Upper lobe of left lung (tissue), 4 donors: ENCODE measurements around the gene RAB20.

Source experiments
- CTCF ChIP-seq, 6 experiments: fragments of 450-650 bp in 4 of 6; fragments of 200-600 bp in 2 of 6; sonication (generic) in 2 of 6; IDR thresholded peaks; one replicate each; pipeline ENCODE4 v1.5.1; 2016 to 2019; ENCODE audit warnings: antibody characterized with exemption in 6 of 6
- EP300 ChIP-seq, 4 donors: sonication (generic); formaldehyde crosslinking; IDR thresholded peaks; one replicate each; pipeline ENCODE4 v1.5.1; 2017; ENCODE audit warnings: antibody characterized with exemption in 4 of 4, control low read depth in 2 of 4
- POLR2A ChIP-seq, 4 donors: fragments of 450-650 bp; IDR thresholded peaks; one replicate each; pipeline ENCODE4 v1.5.1; 2016 to 2017; ENCODE audit warnings: antibody characterized with exemption in 4 of 4, mild to moderate bottlenecking in 2 of 4
- POLR2AphosphoS5 ChIP-seq, 2 donors: sonication (generic); formaldehyde crosslinking; IDR thresholded peaks; one replicate each; pipeline ENCODE4 v1.5.1; 2017; ENCODE audit warnings: antibody characterized with exemption in 2 of 2

- no peak for TF ChIP-seq CTCF (IDR thresholded peaks at IDR 0.05)
- no peak for TF ChIP-seq POLR2A (IDR thresholded peaks at IDR 0.05)
- no peak for TF ChIP-seq EP300 (IDR thresholded peaks at IDR 0.05)
- no peak for TF ChIP-seq POLR2AphosphoS5 (IDR thresholded peaks at IDR 0.05)
Observed at GRCh38 chr13:110493613-110494012, 67.9 kb downstream of the RAB20 start.
